K562 (cell line): ENCODE results near the gene NDUFS8. TPM values are rescaled to one million over a fixed set of nuclear protein-coding genes. Genes with fewer than 3 reads are reported as not detected.

Experiments
- ATAC-seq: fragments of 200-7000 bp; cut with Tn5 transposase; 3 replicates; pipeline ENCODE4 v1.9.1; 2020; ENCODE audit warnings: moderate library complexity
- BruUV-seq: library from RNA; stranded (reverse); fragments of 400-500 nt; replicated peaks from 2 replicates; lab custom pipeline; 2021; lab: Mats Ljungman, UMichigan
- CTCF ChIA-PET: fragments of 300-600 bp; formaldehyde crosslinking; extraction: SDS; loops from one replicate; lab custom pipeline; 2021; ENCODE audit warnings: low intra/inter-chr PET ratio; lab: Yijun Ruan, JAX
- POLR2A ChIA-PET: fragments of 300-600, 350-650 bp; sonication (Branson Sonifier 250); formaldehyde crosslinking; extraction: SDS; loops from one replicate; lab custom pipeline; 2021; ENCODE audit warnings: antibody characterized with exemption, inconsistent platforms; lab: Yijun Ruan, JAX
- DNase-seq, 4 experiments: peaks; one replicate each; pipeline versions ENCODE4 v3.0.0 to v3.0.0-alpha.2; 2011 to 2018; ENCODE audit warnings: low spot score in 3 of 4, mixed read lengths in 3 of 4; ENCODE audit errors: extremely low read depth in 1 of 4
- FAIRE-seq: peaks from 2 replicates; lab custom pipeline; 2011; peaks lifted over from hg19 to GRCh38; lab: Jason Lieb, UNC
- H2AFZ ChIP-seq: 2 replicates; pipeline ENCODE4 v1.6.0; 2011; ENCODE audit warnings: low read depth, low read length, control low read depth, inconsistent platforms
- H3K27ac ChIP-seq: fragments of 200-600 bp; 3 replicates; pipeline ENCODE4 v1.8.0; 2011; ENCODE audit warnings: low read depth, mild to moderate bottlenecking, control low read depth, inconsistent platforms, low read length, moderate library complexity, mixed read lengths; ENCODE audit errors: extremely low read depth
- H3K27me3 ChIP-seq, 2 experiments: fragments of 300-600 bp in 1 of 2; 2 replicates in 1 of 2; 3 replicates in 1 of 2; pipeline versions ENCODE4 v1.6.0 to v1.8.0; 2011; ENCODE audit warnings: inconsistent platforms in 2 of 2, low read length in 2 of 2, mild to moderate bottlenecking in 1 of 2, mixed read lengths in 1 of 2, moderate library complexity in 1 of 2; ENCODE audit not compliant: control insufficient read depth in 2 of 2, insufficient read depth in 2 of 2
- H3K36me3 ChIP-seq: fragments of 300-600 bp; 3 replicates; pipeline ENCODE4 v1.8.0; 2011; ENCODE audit warnings: mild to moderate bottlenecking, low read length, inconsistent platforms; ENCODE audit not compliant: control insufficient read depth, insufficient read depth
- H3K4me1 ChIP-seq, 2 experiments: fragments of 200-600 bp in 1 of 2; replicated peaks in 1 of 2; 2 replicates in 1 of 2; 3 replicates in 1 of 2; pipeline versions ENCODE4 v1.5.1 to v1.8.0; 2011; ENCODE audit warnings: inconsistent platforms in 2 of 2, low read length in 2 of 2, mild to moderate bottlenecking in 1 of 2, mixed read lengths in 1 of 2, moderate library complexity in 1 of 2; ENCODE audit not compliant: control insufficient read depth in 2 of 2, insufficient read depth in 2 of 2
- H3K4me2 ChIP-seq: 2 replicates; pipeline ENCODE4 v1.6.1; 2011; ENCODE audit warnings: low read length, control low read depth, inconsistent platforms, mixed read lengths; ENCODE audit not compliant: insufficient read depth
- H3K4me3 ChIP-seq: fragments of 200-600 bp; sonication (generic), shearing (Covaris generic); 2 replicates; pipeline ENCODE4 v1.5.1; 2016; ENCODE audit warnings: control low read depth, inconsistent platforms
- H3K79me2 ChIP-seq: fragments of 200-600 bp; 3 replicates; pipeline ENCODE4 v1.8.0; 2011; ENCODE audit warnings: low read length, inconsistent platforms; ENCODE audit not compliant: control insufficient read depth, insufficient read depth
- H3K9ac ChIP-seq, 2 experiments: 2 replicates each; pipeline versions ENCODE4 v1.6.0 to v1.6.1; 2011; ENCODE audit warnings: low read depth in 2 of 2, low read length in 2 of 2, control low read depth in 1 of 2, inconsistent platforms in 1 of 2, mild to moderate bottlenecking in 1 of 2, mixed read lengths in 1 of 2; ENCODE audit not compliant: insufficient read depth in 1 of 2
- H3K9me1 ChIP-seq: one replicate; pipeline ENCODE4 v1.6.0; 2011; ENCODE audit warnings: inconsistent platforms, mild to moderate bottlenecking, low read length, moderate library complexity; ENCODE audit not compliant: control insufficient read depth, insufficient read depth
- H3K9me3 ChIP-seq: replicated peaks from 2 replicates; pipeline ENCODE4 v1.5.1; 2011; ENCODE audit warnings: low read depth, low read length, inconsistent platforms; ENCODE audit not compliant: control insufficient read depth, insufficient read depth
- H4K20me1 ChIP-seq: replicated peaks from 2 replicates; pipeline ENCODE4 v1.6.1; 2011; ENCODE audit warnings: low read length, inconsistent platforms, mixed read lengths; ENCODE audit not compliant: control insufficient read depth, insufficient read depth
- CEBPB ChIP-seq: fragments of 450-650 bp; IDR thresholded peaks from 2 replicates; pipeline ENCODE4 v1.6.1; 2016; ENCODE audit warnings: missing genetic modification characterization, missing compliant biosample characterization
- CREM ChIP-seq: IDR thresholded peaks from 2 replicates; pipeline ENCODE4 v1.6.1; 2014; ENCODE audit warnings: antibody characterized with exemption, low read depth
- HMG20B ChIP-seq: fragments of 250-450 bp; sonication (Bioruptor Pico); IDR thresholded peaks from 2 replicates; pipeline ENCODE4 v1.5.0; 2021; ENCODE audit warnings: mild to moderate bottlenecking
- KDM4B ChIP-seq, 2 experiments: fragments of 450-650 bp in 1 of 2; sonication (generic) in 1 of 2; IDR thresholded peaks; 2 replicates each; pipeline ENCODE4 v1.6.1; 2016 to 2017; ENCODE audit warnings: borderline replicate concordance in 2 of 2, antibody characterized with exemption in 1 of 2, low read depth in 1 of 2, mild to moderate bottlenecking in 1 of 2
- MECOM ChIP-seq: fragments of 250-450 bp; sonication (Bioruptor Pico); IDR thresholded peaks from 2 replicates; pipeline ENCODE4 v1.8.0; 2022; ENCODE audit warnings: inconsistent platforms
- PURB ChIP-seq: sonication (generic); formaldehyde crosslinking; IDR thresholded peaks from 2 replicates; pipeline ENCODE4 v1.9.0; 2021; ENCODE audit warnings: low read depth, mild to moderate bottlenecking, missing genetic modification reagents
- RNF2 ChIP-seq: sonication (generic); IDR thresholded peaks from 2 replicates; pipeline ENCODE4 v1.6.1; 2016
- ZBTB2 ChIP-seq: fragments of 450-650 bp; IDR thresholded peaks from 2 replicates; pipeline ENCODE4 v1.6.1; 2016; ENCODE audit warnings: antibody characterized with exemption
- ZNF124 ChIP-seq: sonication (generic); formaldehyde crosslinking; IDR thresholded peaks from 2 replicates; pipeline ENCODE4 v1.8.1; 2022; ENCODE audit warnings: missing genetic modification reagents
- WGBS: fragments of 100-300 bp; shearing (Covaris generic); methylation state at CpG from one replicate; pipeline ENCODE4 v1.1.6; 2016; ENCODE audit warnings: low coverage, mixed read lengths; ENCODE audit not compliant: insufficient coverage; ENCODE audit errors: missing lambda C conversion rate; 5-methylcytosine and 5-hydroxymethylcytosine counted together
- in situ Hi-C: fragments of 300-500 bp; cut with MboI; formaldehyde crosslinking; loops from 4 replicates; pipeline ENCODE4 v1.15.0; 2018; ENCODE audit warnings: inconsistent platforms, mixed read lengths
- intact Hi-C: fragments of 100-400 bp; cut with micrococcal nuclease; formaldehyde crosslinking; loops from 2 replicates; pipeline ENCODE4 v1.14.2; 2022
- polyA plus RNA-seq, 8 experiments: library from polyadenylated mRNA; depleted of rRNA in 4 of 8; stranded (reverse) in 5 of 8; unstranded in 3 of 8; fragments of >200 nt; fragmentation: Nextera tagmentation in 2 of 8; fragmentation: Illumina TruSeq in 1 of 8; extraction: Ambion mirVana in 2 of 8; extraction: Trizol in 1 of 8; gene quantifications; 2 replicates each; pipeline versions ENCODE4 v1.2.1 to v1.2.3, GENCODE V29; 2011 to 2014; ENCODE audit warnings: inconsistent platforms in 1 of 8, missing spikeins in 1 of 8
- total RNA-seq, 7 experiments: library from RNA; depleted of rRNA in 6 of 7; stranded (reverse); fragments of >200 nt in 6 of 7; fragmentation: Illumina TruSeq in 2 of 7; extraction: Trizol in 2 of 7; gene quantifications; 2 replicates each; pipeline versions ENCODE4 v1.2.1 to v1.2.3, GENCODE V29; 2011 to 2021; ENCODE audit warnings: low replicate concordance in 1 of 7
- TF ChIP-seq, protein P1 (sequence below): fragments of 250-450 bp; sonication (Bioruptor Pico); IDR thresholded peaks from 2 replicates; pipeline ENCODE4 v1.5.0; 2021; ENCODE audit warnings: mild to moderate bottlenecking, borderline replicate concordance
- TF ChIP-seq, protein P2 (sequence below): fragments of 450-650 bp; IDR thresholded peaks from 2 replicates; pipeline ENCODE4 v1.6.1; 2016
- TF ChIP-seq, protein P3 (sequence below): fragments of 250-450 bp; sonication (Bioruptor Pico); IDR thresholded peaks from 2 replicates; pipeline ENCODE4 v1.8.0; 2021; ENCODE audit warnings: mild to moderate bottlenecking, moderate library complexity

NDUFS8 gene
- total and polyA plus RNA-seq, 9 of the 15 experiments (the other 6 are each of a cell fraction or from before 2014, with no cell fraction given) = 36.5 to 351 (median 101) TPM

DNA sequence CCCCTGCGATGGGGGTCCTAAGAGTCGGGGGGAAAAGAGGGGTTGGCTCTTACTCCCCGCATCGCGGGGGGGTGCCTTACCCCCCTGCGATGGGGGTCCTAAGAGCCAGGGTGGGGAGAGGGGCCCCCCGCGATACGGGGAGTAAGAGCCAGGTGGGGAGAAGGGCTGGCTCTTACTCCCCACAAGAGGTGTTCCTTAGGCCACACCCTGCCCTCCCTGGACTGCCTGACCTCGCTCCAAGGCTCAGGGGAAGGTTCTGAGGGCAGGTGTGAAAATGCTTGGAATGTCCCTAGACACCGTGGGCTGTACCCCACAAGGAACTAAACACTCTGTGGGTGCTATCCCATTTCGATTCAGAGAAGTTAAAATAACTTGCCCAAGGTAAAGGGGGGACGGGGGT lies 34.4 kb upstream of the NDUFS8 start:
- POLR2A ChIA-PET = interaction anchor here (1.0 to 1.2 kb wide), 2 partner anchors 13 to 215 kb away, joined by 3 to 6 read pairs; no protein-coding TSS in a partner anchor
- intact Hi-C loops (no loop called here), in situ Hi-C loops (no loop called here)
- H2AFZ ChIP-seq = 0 out of 2 replicates have a peak overlapping the region, but pooled peaks have one; percentile 97
- H3K4me3 ChIP-seq = no peak overlapping the region
- no peak overlapping the region for H3K4me2 ChIP-seq
- BruUV-seq = no TSS peak
- H3K36me3 ChIP-seq = no peaks in the 10 kb centered on the region
- no peaks in the 10 kb centered on the region for H4K20me1 ChIP-seq
- no peaks in the 10 kb centered on the region for H3K79me2 ChIP-seq
- no peak overlapping the region for H3K9ac ChIP-seq
- CTCF ChIA-PET = interaction anchor here (0.9 kb wide), 1 partner anchor 261 kb away, joined by 3 read pairs; no protein-coding TSS in a partner anchor
- whole genome bisulfite sequencing = 48% methylated on average over 3 of the region's 13 CpGs
- H3K4me1 ChIP-seq = peaks cover 8 to 35% of the 10 kb centered on the region in 2 experiments; a peak in 4 of 5 replicates
- no peak overlapping the region for H3K27ac ChIP-seq
- TF ChIP-seq RNF2 (no peak), CREM (no peak), HMG20B (CRISPR knock-in tag) (no peak), MECOM (CRISPR knock-in tag) (no peak), CEBPB (tag) (no peak), PURB (CRISPR knock-in tag) (no peak), ZBTB2 (no peak), KDM4B (IDR thresholded peaks at IDR 0.05; ENCODE audit: borderline replicate concordance in 2 of 2, low read depth in 1 of 2) (no peak), ZNF124 (no peak)
- TF ChIP-seq, protein P1, sequence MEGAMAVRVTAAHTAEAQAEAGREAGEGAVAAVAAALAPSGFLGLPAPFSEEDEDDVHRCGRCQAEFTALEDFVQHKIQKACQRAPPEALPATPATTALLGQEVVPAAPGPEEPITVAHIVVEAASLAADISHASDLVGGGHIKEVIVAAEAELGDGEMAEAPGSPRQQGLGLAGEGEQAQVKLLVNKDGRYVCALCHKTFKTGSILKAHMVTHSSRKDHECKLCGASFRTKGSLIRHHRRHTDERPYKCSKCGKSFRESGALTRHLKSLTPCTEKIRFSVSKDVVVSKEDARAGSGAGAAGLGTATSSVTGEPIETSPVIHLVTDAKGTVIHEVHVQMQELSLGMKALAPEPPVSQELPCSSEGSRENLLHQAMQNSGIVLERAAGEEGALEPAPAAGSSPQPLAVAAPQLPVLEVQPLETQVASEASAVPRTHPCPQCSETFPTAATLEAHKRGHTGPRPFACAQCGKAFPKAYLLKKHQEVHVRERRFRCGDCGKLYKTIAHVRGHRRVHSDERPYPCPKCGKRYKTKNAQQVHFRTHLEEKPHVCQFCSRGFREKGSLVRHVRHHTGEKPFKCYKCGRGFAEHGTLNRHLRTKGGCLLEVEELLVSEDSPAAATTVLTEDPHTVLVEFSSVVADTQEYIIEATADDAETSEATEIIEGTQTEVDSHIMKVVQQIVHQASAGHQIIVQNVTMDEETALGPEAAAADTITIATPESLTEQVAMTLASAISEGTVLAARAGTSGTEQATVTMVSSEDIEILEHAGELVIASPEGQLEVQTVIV = no peak
- TF ChIP-seq, protein P2, sequence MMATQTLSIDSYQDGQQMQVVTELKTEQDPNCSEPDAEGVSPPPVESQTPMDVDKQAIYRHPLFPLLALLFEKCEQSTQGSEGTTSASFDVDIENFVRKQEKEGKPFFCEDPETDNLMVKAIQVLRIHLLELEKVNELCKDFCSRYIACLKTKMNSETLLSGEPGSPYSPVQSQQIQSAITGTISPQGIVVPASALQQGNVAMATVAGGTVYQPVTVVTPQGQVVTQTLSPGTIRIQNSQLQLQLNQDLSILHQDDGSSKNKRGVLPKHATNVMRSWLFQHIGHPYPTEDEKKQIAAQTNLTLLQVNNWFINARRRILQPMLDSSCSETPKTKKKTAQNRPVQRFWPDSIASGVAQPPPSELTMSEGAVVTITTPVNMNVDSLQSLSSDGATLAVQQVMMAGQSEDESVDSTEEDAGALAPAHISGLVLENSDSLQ = no peak
- TF ChIP-seq, protein P3, sequence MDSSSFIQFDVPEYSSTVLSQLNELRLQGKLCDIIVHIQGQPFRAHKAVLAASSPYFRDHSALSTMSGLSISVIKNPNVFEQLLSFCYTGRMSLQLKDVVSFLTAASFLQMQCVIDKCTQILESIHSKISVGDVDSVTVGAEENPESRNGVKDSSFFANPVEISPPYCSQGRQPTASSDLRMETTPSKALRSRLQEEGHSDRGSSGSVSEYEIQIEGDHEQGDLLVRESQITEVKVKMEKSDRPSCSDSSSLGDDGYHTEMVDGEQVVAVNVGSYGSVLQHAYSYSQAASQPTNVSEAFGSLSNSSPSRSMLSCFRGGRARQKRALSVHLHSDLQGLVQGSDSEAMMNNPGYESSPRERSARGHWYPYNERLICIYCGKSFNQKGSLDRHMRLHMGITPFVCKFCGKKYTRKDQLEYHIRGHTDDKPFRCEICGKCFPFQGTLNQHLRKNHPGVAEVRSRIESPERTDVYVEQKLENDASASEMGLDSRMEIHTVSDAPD = no peak
- no peaks in the 10 kb centered on the region; a peak in 1 of 5 replicates for H3K27me3 ChIP-seq
- peak in 1 of 4 experiments; percentile 8 for DNase-seq
- no peak for ATAC-seq
- no peaks in the 10 kb centered on the region for H3K9me1 ChIP-seq
- H3K9me3 ChIP-seq = no peaks in the 10 kb centered on the region
- FAIRE-seq = no peak
